Suppressor macrophage treated with lipopolysaccharide for 4 hours (primary cell): ENCODE results near the gene NPFFR1.
"Not testable (repeated sequence)": the region's sequence is repeated elsewhere in the genome, so short reads cannot be mapped to it uniquely, and the experiment has no call there.

Experiments used
- DNase-seq: peaks from one replicate; pipeline ENCODE4 v3.0.0-alpha.2; 2020

NPFFR1 gene

GRCh38 chr10:70284542-70285475 is 1.0 kb upstream of the NPFFR1 start:
- peak; percentile 53 for DNase-seq

GRCh38 chr10:70283071-70283444 is 746 bp downstream of the NPFFR1 start:
- DNase-seq = no peak

GRCh38 chr10:70281609-70282008 is 2.2 kb downstream of the NPFFR1 start:
- DNase-seq = no peak

- peak; percentile 33 for DNase-seq
Measured at GRCh38 chr10:70280099-70280498, 3.7 kb downstream of the NPFFR1 start.

- DNase-seq = no peak
Measured at GRCh38 chr10:70277396-70278030, 6.3 kb downstream of the NPFFR1 start.

GRCh38 chr10:70274643-70275042 is 9.2 kb downstream of the NPFFR1 start:
- DNase-seq = peak; percentile 74

GRCh38 chr10:70272925-70273316 is 10.9 kb downstream of the NPFFR1 start:
- DNase-seq = peak; percentile 67

GRCh38 chr10:70271996-70272924 is 11.5 kb downstream of the NPFFR1 start:
- DNase-seq = no peak

GRCh38 chr10:70270952-70271351 is 12.9 kb downstream of the NPFFR1 start:
- no peak for DNase-seq

GRCh38 chr10:70269741-70270140 is 14.1 kb downstream of the NPFFR1 start:
- no peak for DNase-seq

GRCh38 chr10:70268376-70268775 is 15.4 kb downstream of the NPFFR1 start:
- no peak for DNase-seq

GRCh38 chr10:70267161-70267933 is 16.5 kb downstream of the NPFFR1 start:
- peak; percentile 84 for DNase-seq

GRCh38 chr10:70266701-70267100 is 17.1 kb downstream of the NPFFR1 start:
- DNase-seq = no peak

GRCh38 chr10:70266056-70266455 is 17.7 kb downstream of the NPFFR1 start:
- no peak for DNase-seq

- no peak for DNase-seq
Measured at GRCh38 chr10:70265032-70265689, 18.6 kb downstream of the NPFFR1 start.

GRCh38 chr10:70260734-70261133 is 23.1 kb downstream of the NPFFR1 start:
- DNase-seq = no peak

GRCh38 chr10:70260259-70260658 is 23.5 kb downstream of the NPFFR1 start:
- no peak for DNase-seq

- no peak for DNase-seq
Measured at GRCh38 chr10:70258216-70258615, 25.6 kb downstream of the NPFFR1 start.

GRCh38 chr10:70257816-70258215 is 26.0 kb downstream of the NPFFR1 start:
- not testable (repeated sequence) for DNase-seq

GRCh38 chr10:70256463-70256862 is 27.3 kb downstream of the NPFFR1 start:
- DNase-seq = no peak
